HFFc6 (cell line): ENCODE data around the gene PTCSC3. TPM values are rescaled to one million over a fixed set of nuclear protein-coding genes. Genes with fewer than 3 reads are reported as not detected.

ENCODE experiments used
- DNase-seq: peaks from one replicate; pipeline ENCODE4 v3.0.0-alpha.2; 2018
- H3K27ac Mint-ChIP-seq: 2 replicates; pipeline ENCODE4 v1.8.0; 2020; ENCODE audit warnings: mild to moderate bottlenecking, mixed read lengths
- H3K27me3 Mint-ChIP-seq: 2 replicates; pipeline ENCODE4 v1.8.0; 2021; ENCODE audit warnings: mild to moderate bottlenecking, moderate library complexity, mixed read lengths; ENCODE audit not compliant: insufficient read depth
- H3K36me3 Mint-ChIP-seq: 2 replicates; pipeline ENCODE4 v1.8.0; 2021; ENCODE audit warnings: low read depth, mixed read lengths
- H3K4me1 Mint-ChIP-seq: 2 replicates; pipeline ENCODE4 v1.8.0; 2020; ENCODE audit warnings: low read depth, mixed read lengths
- H3K4me3 Mint-ChIP-seq: 2 replicates; pipeline ENCODE4 v1.8.0; 2020; ENCODE audit warnings: mild to moderate bottlenecking, moderate library complexity, mixed read lengths
- H3K9me3 Mint-ChIP-seq: 2 replicates; pipeline ENCODE4 v1.8.0; 2020; ENCODE audit warnings: mild to moderate bottlenecking, mixed read lengths
- CTCF ChIP-seq: fragments of 200-600 bp; sonication (generic); IDR thresholded peaks from 2 replicates; pipeline ENCODE4 v1.5.0; 2021; ENCODE audit warnings: antibody characterized with exemption, mild to moderate bottlenecking
- total RNA-seq, 6 experiments: library from RNA; stranded (reverse); fragmentation: NEBNext Ultra II Directional; extraction: Animal tissue kit (Norgen Biotek cat#: 25700); gene quantifications; 2 replicates in 1 of 6; 3 replicates in 5 of 6; pipeline ENCODE4 v1.2.3, GENCODE V29; 2021

Gene PTCSC3
- total RNA-seq, 6 experiments from 2014 or later: not detected

- Mint-ChIP-seq H3K36me3 (no peaks in the 10 kb centered on the region), H3K4me1 (no peaks in the 10 kb centered on the region; the same call in 1 of the 2 replicates), H3K27ac (no peak overlapping the region), H3K9me3 (peaks cover 22% of the 10 kb centered on the region), H3K27me3 (no peaks in the 10 kb centered on the region; the same call in 1 of the 2 replicates), H3K4me3 (no peak overlapping the region)
- no peak for DNase-seq
- TF ChIP-seq CTCF: no peak
Observed at GRCh38 chr14:36162267-36162666, 14.3 kb downstream of the PTCSC3 start.

GRCh38 chr14:36161776-36162175 is 14.7 kb downstream of the PTCSC3 start:
- no peaks in the 10 kb centered on the region; the same call in 1 of the 2 replicates for H3K27me3 Mint-ChIP-seq
- no peak overlapping the region for H3K27ac Mint-ChIP-seq
- no peaks in the 10 kb centered on the region; the same call in 1 of the 2 replicates for H3K4me1 Mint-ChIP-seq
- no peak for TF ChIP-seq CTCF
- no peak for DNase-seq
- no peak overlapping the region for H3K4me3 Mint-ChIP-seq
- H3K36me3 Mint-ChIP-seq: no peaks in the 10 kb centered on the region
- H3K9me3 Mint-ChIP-seq: peaks cover 27% of the 10 kb centered on the region

- Mint-ChIP-seq H3K4me3 (no peak overlapping the region), H3K27ac (no peak overlapping the region), H3K36me3 (no peaks in the 10 kb centered on the region), H3K9me3 (peaks cover 30% of the 10 kb centered on the region), H3K27me3 (no peaks in the 10 kb centered on the region), H3K4me1 (no peaks in the 10 kb centered on the region)
- DNase-seq: no peak
- TF ChIP-seq CTCF: no peak
Observed at GRCh38 chr14:36151335-36151734, 25.2 kb downstream of the PTCSC3 start.

- 0 out of 2 replicates have a peak, but pooled peaks cover 2% of the 10 kb centered on the region for H3K36me3 Mint-ChIP-seq
- H3K9me3 Mint-ChIP-seq: peaks cover 16% of the 10 kb centered on the region
- no peak overlapping the region for H3K27ac Mint-ChIP-seq
- TF ChIP-seq CTCF: no peak
- H3K4me1 Mint-ChIP-seq: no peaks in the 10 kb centered on the region
- H3K27me3 Mint-ChIP-seq: no peaks in the 10 kb centered on the region
- no peak for DNase-seq
- H3K4me3 Mint-ChIP-seq: no peak overlapping the region
Observed at GRCh38 chr14:36134038-36134437, 42.5 kb downstream of the PTCSC3 start.

GRCh38 chr14:36132826-36133225 is 43.7 kb downstream of the PTCSC3 start:
- no peak for TF ChIP-seq CTCF
- no peak overlapping the region for H3K4me3 Mint-ChIP-seq
- H3K36me3 Mint-ChIP-seq: 0 out of 2 replicates have a peak, but pooled peaks cover 5% of the 10 kb centered on the region
- no peak for DNase-seq
- no peaks in the 10 kb centered on the region for H3K4me1 Mint-ChIP-seq
- H3K9me3 Mint-ChIP-seq: peaks cover 21% of the 10 kb centered on the region
- H3K27ac Mint-ChIP-seq: no peak overlapping the region
- H3K27me3 Mint-ChIP-seq: no peaks in the 10 kb centered on the region

- DNase-seq: no peak
- Mint-ChIP-seq H3K9me3 (peaks cover 34% of the 10 kb centered on the region), H3K27ac (no peak overlapping the region), H3K36me3 (0 out of 2 replicates have a peak, but pooled peaks cover 5% of the 10 kb centered on the region), H3K27me3 (no peaks in the 10 kb centered on the region), H3K4me3 (no peak overlapping the region), H3K4me1 (no peaks in the 10 kb centered on the region)
- TF ChIP-seq CTCF: no peak
Observed at GRCh38 chr14:36130186-36130585, 46.3 kb downstream of the PTCSC3 start.
